Thoracic aorta (tissue), 2 donors: ENCODE measurements around the gene MAML2. TPM values are rescaled to one million over a fixed set of nuclear protein-coding genes. Genes with fewer than 3 reads are reported as not detected.

ENCODE experiments used
- ATAC-seq: fragments of 150-250 bp; one replicate; pipeline ENCODE4 v1.8.0; 2017; ENCODE audit warnings: low read depth; ENCODE audit not compliant: insufficient number of reproducible peaks, low FRiP score
- DNase-seq: peaks from one replicate; pipeline ENCODE4 v3.0.0-alpha.2; 2020; ENCODE audit warnings: low spot score
- H3K27ac ChIP-seq, 2 donors: fragments of 200-600 bp; sonication (generic); 1 replicate in 1 of 2; 2 replicates in 1 of 2; pipeline ENCODE4 v1.5.1; 2016; ENCODE audit warnings: mild to moderate bottlenecking in 2 of 2, moderate library complexity in 2 of 2
- H3K27me3 ChIP-seq: fragments of 200-600 bp; sonication (generic); replicated peaks from 2 replicates; pipeline ENCODE4 v1.6.0; 2016; ENCODE audit warnings: mild to moderate bottlenecking; ENCODE audit not compliant: insufficient read depth
- H3K36me3 ChIP-seq: fragments of 200-600 bp; sonication (generic); one replicate; pipeline ENCODE4 v1.5.1; 2016
- H3K4me1 ChIP-seq, 2 donors: fragments of 200-600 bp; sonication (generic); 1 replicate in 1 of 2; 2 replicates in 1 of 2; pipeline versions ENCODE4 v1.5.1 to v1.6.0; 2016; ENCODE audit warnings: low read depth in 2 of 2, mild to moderate bottlenecking in 1 of 2; ENCODE audit not compliant: control insufficient read depth in 1 of 2
- H3K4me3 ChIP-seq: fragments of 200-600 bp; sonication (generic); 2 replicates; pipeline ENCODE4 v1.5.1; 2016; ENCODE audit warnings: mild to moderate bottlenecking
- H3K9me3 ChIP-seq: fragments of 200-600 bp; sonication (generic); 2 replicates; pipeline ENCODE4 v1.5.1; 2016
- total RNA-seq, 2 donors: library from RNA; depleted of rRNA; stranded (reverse); fragments of >200 nt; gene quantifications; one replicate each; pipeline versions ENCODE4 v1.1.0 to v1.2.3, GENCODE V29; 2016
- TF ChIP-seq, protein P1 (sequence below): fragments of 200-600 bp; sonication (generic); IDR thresholded peaks from one replicate; pipeline ENCODE4 v1.5.1; 2019; ENCODE audit warnings: antibody characterized with exemption

The MAML2 gene
- total RNA-seq, 2 donors from 2014 or later, result 23.4 to 29.6 TPM

DNA sequence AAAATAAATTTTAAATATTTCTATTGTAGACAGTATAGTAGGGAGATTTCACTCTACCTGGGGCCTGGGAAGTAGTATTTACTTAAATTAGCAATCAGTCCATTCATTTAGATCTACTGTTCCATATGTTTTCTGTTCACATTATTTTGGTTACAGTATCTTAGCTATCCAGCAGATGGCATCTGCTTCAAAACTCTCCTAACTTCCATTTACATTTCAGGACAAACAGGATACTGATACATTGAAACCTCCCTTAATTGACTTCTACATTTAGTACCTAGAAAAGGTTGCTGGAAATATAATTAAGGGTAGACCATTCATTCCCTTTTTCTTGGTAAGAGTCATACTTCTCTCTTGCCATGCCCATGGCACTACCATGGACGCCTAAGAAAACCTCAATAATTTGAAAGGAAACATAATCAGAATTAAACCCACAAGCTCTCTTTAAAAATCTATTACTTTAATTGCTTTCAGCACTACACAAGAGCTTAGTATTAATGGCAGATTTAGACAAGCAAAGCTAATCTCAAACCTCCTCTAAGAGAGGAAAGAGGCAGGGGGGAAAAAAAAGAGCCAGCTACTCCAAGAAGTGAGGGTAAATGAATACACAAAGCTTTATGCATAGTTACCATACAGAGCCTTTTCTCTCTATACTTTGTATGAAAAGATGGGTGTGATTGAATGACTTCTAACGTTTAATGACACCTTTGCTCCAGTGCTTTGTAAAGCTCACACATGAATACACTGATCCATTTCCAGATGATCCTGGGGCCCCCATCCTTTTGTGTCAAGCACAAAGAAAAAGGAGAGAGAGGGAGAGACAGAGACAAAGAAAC, 287.9 kb downstream of the MAML2 start:
- no peak overlapping the region for H3K4me3 ChIP-seq
- TF ChIP-seq, protein P1, sequence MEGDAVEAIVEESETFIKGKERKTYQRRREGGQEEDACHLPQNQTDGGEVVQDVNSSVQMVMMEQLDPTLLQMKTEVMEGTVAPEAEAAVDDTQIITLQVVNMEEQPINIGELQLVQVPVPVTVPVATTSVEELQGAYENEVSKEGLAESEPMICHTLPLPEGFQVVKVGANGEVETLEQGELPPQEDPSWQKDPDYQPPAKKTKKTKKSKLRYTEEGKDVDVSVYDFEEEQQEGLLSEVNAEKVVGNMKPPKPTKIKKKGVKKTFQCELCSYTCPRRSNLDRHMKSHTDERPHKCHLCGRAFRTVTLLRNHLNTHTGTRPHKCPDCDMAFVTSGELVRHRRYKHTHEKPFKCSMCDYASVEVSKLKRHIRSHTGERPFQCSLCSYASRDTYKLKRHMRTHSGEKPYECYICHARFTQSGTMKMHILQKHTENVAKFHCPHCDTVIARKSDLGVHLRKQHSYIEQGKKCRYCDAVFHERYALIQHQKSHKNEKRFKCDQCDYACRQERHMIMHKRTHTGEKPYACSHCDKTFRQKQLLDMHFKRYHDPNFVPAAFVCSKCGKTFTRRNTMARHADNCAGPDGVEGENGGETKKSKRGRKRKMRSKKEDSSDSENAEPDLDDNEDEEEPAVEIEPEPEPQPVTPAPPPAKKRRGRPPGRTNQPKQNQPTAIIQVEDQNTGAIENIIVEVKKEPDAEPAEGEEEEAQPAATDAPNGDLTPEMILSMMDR, result peak; percentile 48
- peaks cover 15 to 51% of the 10 kb centered on the region in 2 donors for H3K4me1 ChIP-seq
- H3K36me3 ChIP-seq, result no peaks in the 10 kb centered on the region
- ATAC-seq (no peak), DNase-seq (no peak)
- H3K9me3 ChIP-seq, result no peaks in the 10 kb centered on the region
- H3K27ac ChIP-seq, result peak overlapping the region; percentile 61 to 74
- H3K27me3 ChIP-seq, result no peaks in the 10 kb centered on the region

DNA sequence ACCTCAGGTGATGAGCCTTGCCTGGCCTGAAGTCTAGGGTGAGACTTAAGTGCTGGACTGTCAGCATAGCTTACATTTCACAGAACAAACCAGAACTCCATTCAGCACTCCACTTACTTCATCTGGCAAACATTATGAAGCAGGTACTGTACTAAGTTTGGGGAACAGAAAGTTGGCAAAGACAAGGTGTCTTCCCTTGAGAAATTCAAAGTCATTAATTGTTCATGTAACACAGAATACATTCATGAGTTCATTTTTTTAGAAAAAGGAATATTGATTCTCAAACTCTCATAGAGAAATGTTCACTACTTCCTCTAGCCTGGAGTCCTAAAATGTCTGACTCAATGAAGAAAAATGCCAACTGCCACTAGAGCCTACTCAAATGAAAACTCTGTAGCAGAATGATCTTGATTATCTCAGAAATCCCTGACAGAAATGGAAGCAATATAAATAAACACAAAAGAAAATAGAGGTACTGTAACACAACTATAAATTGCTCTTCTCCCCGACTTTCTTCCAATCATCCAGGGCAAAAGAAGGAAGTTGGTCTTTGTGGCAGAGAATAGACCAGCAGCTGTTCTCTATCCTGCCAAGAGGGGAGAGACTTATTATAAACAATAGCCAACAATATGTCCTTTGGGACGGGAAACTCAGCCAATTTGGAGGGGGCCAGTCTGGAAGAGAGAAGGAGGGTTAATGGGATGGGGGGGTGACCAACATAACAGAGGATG, 289.9 kb downstream of the MAML2 start:
- DNase-seq (no peak), ATAC-seq (no peak)
- no peaks in the 10 kb centered on the region for H3K36me3 ChIP-seq
- no peak overlapping the region for H3K4me3 ChIP-seq
- H3K9me3 ChIP-seq, result no peaks in the 10 kb centered on the region
- peak overlapping the region; percentile 14 to 51 for H3K27ac ChIP-seq
- TF ChIP-seq, protein P1, result no peak
- peaks cover 15 to 42% of the 10 kb centered on the region in 2 donors for H3K4me1 ChIP-seq
- H3K27me3 ChIP-seq, result no peaks in the 10 kb centered on the region

DNA sequence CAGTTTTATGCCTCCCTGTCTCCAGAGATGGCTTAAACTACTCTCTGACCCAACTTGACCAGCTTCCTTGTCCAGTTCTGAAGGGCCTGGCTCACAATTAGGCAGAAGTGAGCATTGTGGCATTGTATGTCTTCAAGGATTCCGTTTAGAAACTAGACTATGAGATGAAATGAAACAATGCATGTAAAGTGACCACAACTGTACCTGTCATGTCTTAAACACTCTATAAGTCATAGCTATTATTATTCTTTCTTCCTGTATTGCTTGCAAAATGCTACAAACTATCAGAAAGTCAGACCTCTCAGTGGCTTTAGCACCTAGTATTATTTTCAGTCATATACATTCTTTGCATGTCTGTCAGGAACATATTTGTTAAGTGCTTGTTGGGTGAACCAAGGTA, 291.2 kb downstream of the MAML2 start:
- Histone ChIP-seq H3K36me3 (no peaks in the 10 kb centered on the region), H3K4me1 (peaks cover 16 to 39% of the 10 kb centered on the region in 2 donors), H3K4me3 (no peak overlapping the region), H3K27ac (no peak overlapping the region), H3K9me3 (no peaks in the 10 kb centered on the region), H3K27me3 (no peaks in the 10 kb centered on the region)
- DNase-seq (no peak), ATAC-seq (no peak)
- TF ChIP-seq, protein P1, result no peak

DNA sequence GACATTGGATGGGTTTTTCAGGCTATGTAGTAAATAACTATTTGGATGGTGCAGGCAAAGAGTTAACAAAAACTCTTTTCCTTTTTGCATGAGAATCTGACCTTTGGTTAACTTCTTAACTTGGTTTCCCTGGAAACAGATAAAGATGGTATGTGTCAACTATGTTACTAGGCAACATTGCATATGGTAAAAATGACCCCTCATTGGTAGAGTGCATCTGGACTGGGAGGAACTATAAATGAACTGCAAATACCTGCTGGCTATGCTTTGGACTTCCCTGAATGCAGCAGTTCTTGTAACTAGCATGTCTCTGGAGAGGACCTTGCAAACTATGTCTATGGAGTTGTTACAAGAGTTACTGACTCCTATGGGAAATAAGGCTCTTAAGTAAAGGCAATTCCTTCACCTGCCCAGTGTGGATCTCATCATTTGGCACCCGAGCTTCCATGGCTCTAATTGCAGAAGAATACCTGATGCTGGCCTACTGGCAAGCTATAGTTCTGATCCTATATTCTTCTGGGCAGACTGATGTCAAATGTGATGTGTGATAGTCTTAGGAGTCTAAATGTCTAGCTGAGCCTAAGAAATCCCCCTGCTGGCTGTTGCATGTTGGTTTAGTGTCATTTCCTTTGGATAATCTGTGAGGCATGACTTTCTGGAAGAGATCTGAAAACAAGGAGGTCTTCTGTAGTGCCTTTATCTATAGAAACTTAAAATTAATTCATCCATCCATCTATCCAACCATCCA, 292.4 kb downstream of the MAML2 start:
- Histone ChIP-seq H3K4me1 (peaks cover 11 to 37% of the 10 kb centered on the region in 2 donors), H3K27me3 (no peaks in the 10 kb centered on the region), H3K9me3 (no peaks in the 10 kb centered on the region), H3K36me3 (no peaks in the 10 kb centered on the region), H3K4me3 (no peak overlapping the region), H3K27ac (no peak overlapping the region)
- no peak for DNase-seq
- TF ChIP-seq, protein P1, result no peak
- ATAC-seq, result no peak

DNA sequence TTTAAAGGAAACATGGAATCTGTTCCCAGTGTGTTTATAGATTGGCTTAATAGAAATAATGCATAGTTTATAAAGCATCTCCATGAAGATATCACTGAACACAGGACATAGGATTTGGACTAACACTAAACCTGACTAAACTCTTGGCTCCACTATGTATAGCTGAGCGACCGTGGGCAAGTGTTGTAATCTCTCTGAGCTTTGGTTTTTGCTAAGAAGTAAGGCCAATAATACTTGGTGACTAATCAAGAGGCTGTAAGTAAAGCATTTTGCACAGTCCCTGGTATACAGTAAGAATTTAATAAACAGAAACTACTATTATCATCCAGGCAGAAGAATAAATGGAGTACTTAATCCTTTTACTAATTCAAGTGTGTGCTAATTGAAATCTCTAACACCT, 293.6 kb downstream of the MAML2 start:
- DNase-seq, result no peak
- no peak overlapping the region for H3K4me3 ChIP-seq
- no peak overlapping the region for H3K27ac ChIP-seq
- H3K36me3 ChIP-seq, result no peaks in the 10 kb centered on the region
- TF ChIP-seq, protein P1, result no peak
- no peaks in the 10 kb centered on the region for H3K9me3 ChIP-seq
- ATAC-seq, result no peak
- H3K27me3 ChIP-seq, result no peaks in the 10 kb centered on the region
- peaks cover 6 to 35% of the 10 kb centered on the region in 2 donors for H3K4me1 ChIP-seq
